Measurements from ENCODE around the gene SEMA5B. TPM values are rescaled to one million over a fixed set of nuclear protein-coding genes. Genes with fewer than 3 reads are reported as not detected.

The SEMA5B gene
- total RNA-seq, 1 experiment from 2014 or later: 0.16 TPM

GRCh38 chr3:123002749-123003497 is 24.6 kb downstream of the SEMA5B start:
- Histone ChIP-seq H3K27ac (no peak overlapping the region), H3K36me3 (no peaks in the 10 kb centered on the region), H3K4me1 (no peaks in the 10 kb centered on the region), H3K4me3 (no peak overlapping the region), H3K9me3 (replicated peaks) (no peaks in the 10 kb centered on the region), H3K27me3 (0 out of 2 replicates have a peak, but pooled peaks cover 6% of the 10 kb centered on the region)
- no peak for DNase-seq

- Histone ChIP-seq H3K4me1 (no peaks in the 10 kb centered on the region), H3K27me3 (0 out of 2 replicates have a peak, but pooled peaks cover 6% of the 10 kb centered on the region), H3K4me3 (no peak overlapping the region), H3K9me3 (replicated peaks) (no peaks in the 10 kb centered on the region), H3K36me3 (no peaks in the 10 kb centered on the region), H3K27ac (no peak overlapping the region)
- no peak for DNase-seq
Measured at GRCh38 chr3:123002100-123002748, 25.3 kb downstream of the SEMA5B start.

GRCh38 chr3:122998856-122999255 is 28.7 kb downstream of the SEMA5B start:
- Histone ChIP-seq H3K27me3 (peaks cover 13% of the 10 kb centered on the region), H3K9me3 (replicated peaks) (no peaks in the 10 kb centered on the region), H3K4me3 (no peak overlapping the region), H3K36me3 (no peaks in the 10 kb centered on the region), H3K4me1 (0 out of 2 replicates have a peak, but pooled peaks cover 1% of the 10 kb centered on the region), H3K27ac (no peak overlapping the region)
- DNase-seq: no peak

GRCh38 chr3:122998206-122998605 is 29.4 kb downstream of the SEMA5B start:
- no peaks in the 10 kb centered on the region for H3K9me3 ChIP-seq (replicated peaks)
- peaks cover 13% of the 10 kb centered on the region for H3K27me3 ChIP-seq
- no peak for DNase-seq
- H3K4me1 ChIP-seq: 0 out of 2 replicates have a peak, but pooled peaks cover 2% of the 10 kb centered on the region
- H3K27ac ChIP-seq: no peak overlapping the region
- H3K36me3 ChIP-seq: no peaks in the 10 kb centered on the region
- H3K4me3 ChIP-seq: no peak overlapping the region

GRCh38 chr3:122996038-122996580 is 31.5 kb downstream of the SEMA5B start:
- no peak overlapping the region for H3K4me3 ChIP-seq
- no peaks in the 10 kb centered on the region for H3K36me3 ChIP-seq
- no peak for DNase-seq
- no peak overlapping the region for H3K27ac ChIP-seq
- H3K4me1 ChIP-seq: peaks cover 6% of the 10 kb centered on the region
- peaks cover 7% of the 10 kb centered on the region for H3K27me3 ChIP-seq
- no peaks in the 10 kb centered on the region for H3K9me3 ChIP-seq (replicated peaks)

- DNase-seq: no peak
- Histone ChIP-seq H3K9me3 (replicated peaks) (no peaks in the 10 kb centered on the region), H3K4me1 (peaks cover 6% of the 10 kb centered on the region), H3K27ac (no peak overlapping the region), H3K4me3 (no peak overlapping the region), H3K27me3 (peaks cover 7% of the 10 kb centered on the region), H3K36me3 (no peaks in the 10 kb centered on the region)
Measured at GRCh38 chr3:122994954-122995353, 32.6 kb downstream of the SEMA5B start.

GRCh38 chr3:122993124-122993978 is 34.2 kb downstream of the SEMA5B start:
- H3K4me1 ChIP-seq: peaks cover 9% of the 10 kb centered on the region
- H3K27me3 ChIP-seq: peaks cover 7% of the 10 kb centered on the region
- peak; percentile 44 to 58 for DNase-seq
- H3K4me3 ChIP-seq: no peak overlapping the region
- H3K9me3 ChIP-seq (replicated peaks): no peaks in the 10 kb centered on the region
- no peaks in the 10 kb centered on the region for H3K36me3 ChIP-seq
- H3K27ac ChIP-seq: no peak overlapping the region

GRCh38 chr3:122992676-122993075 is 34.9 kb downstream of the SEMA5B start:
- H3K27ac ChIP-seq: no peak overlapping the region

GRCh38 chr3:122992133-122992532 is 35.4 kb downstream of the SEMA5B start:
- Histone ChIP-seq H3K4me1 (peaks cover 12% of the 10 kb centered on the region), H3K27ac (no peak overlapping the region), H3K9me3 (replicated peaks) (no peaks in the 10 kb centered on the region), H3K36me3 (no peaks in the 10 kb centered on the region), H3K27me3 (peaks cover 7% of the 10 kb centered on the region), H3K4me3 (no peak overlapping the region)
- no peak for DNase-seq

More at GRCh38 chr3:122992676-122993075, 34.9 kb downstream of the SEMA5B start:
- DNase-seq: peak in 1 of 2 experiments; percentile 35
- H3K4me3 ChIP-seq: no peak overlapping the region
- H3K9me3 ChIP-seq (replicated peaks): no peaks in the 10 kb centered on the region
- H3K27me3 ChIP-seq: peaks cover 7% of the 10 kb centered on the region
- no peaks in the 10 kb centered on the region for H3K36me3 ChIP-seq
- peaks cover 12% of the 10 kb centered on the region for H3K4me1 ChIP-seq

- Histone ChIP-seq H3K27me3 (peaks cover 7% of the 10 kb centered on the region), H3K36me3 (no peaks in the 10 kb centered on the region), H3K4me3 (no peak overlapping the region), H3K4me1 (peaks cover 12% of the 10 kb centered on the region), H3K9me3 (replicated peaks) (no peaks in the 10 kb centered on the region), H3K27ac (no peak overlapping the region)
- DNase-seq: no peak
Measured at GRCh38 chr3:122991236-122991985, 36.2 kb downstream of the SEMA5B start.

GRCh38 chr3:122989856-122990575 is 37.5 kb downstream of the SEMA5B start:
- DNase-seq: no peak
- Histone ChIP-seq H3K27ac (no peak overlapping the region), H3K27me3 (peaks cover 4% of the 10 kb centered on the region), H3K4me3 (no peak overlapping the region), H3K36me3 (no peaks in the 10 kb centered on the region), H3K4me1 (peaks cover 12% of the 10 kb centered on the region), H3K9me3 (replicated peaks) (no peaks in the 10 kb centered on the region)

GRCh38 chr3:122988508-122988907 is 39.1 kb downstream of the SEMA5B start:
- peaks cover 3% of the 10 kb centered on the region; the same call in 1 of the 2 replicates for H3K27me3 ChIP-seq
- H3K9me3 ChIP-seq (replicated peaks): no peaks in the 10 kb centered on the region
- H3K27ac ChIP-seq: no peak overlapping the region
- H3K4me3 ChIP-seq: no peak overlapping the region
- peaks cover 9% of the 10 kb centered on the region for H3K4me1 ChIP-seq
- peak in 1 of 2 experiments; percentile 35 for DNase-seq
- H3K36me3 ChIP-seq: no peaks in the 10 kb centered on the region

GRCh38 chr3:122987736-122988319 is 39.7 kb downstream of the SEMA5B start:
- Histone ChIP-seq H3K4me3 (no peak overlapping the region), H3K4me1 (peaks cover 9% of the 10 kb centered on the region), H3K9me3 (replicated peaks) (no peaks in the 10 kb centered on the region), H3K27me3 (peaks cover 3% of the 10 kb centered on the region; the same call in 1 of the 2 replicates), H3K36me3 (no peaks in the 10 kb centered on the region), H3K27ac (no peak overlapping the region)
- DNase-seq: no peak

All from SJCRH30 (cell line).